Measurements from ENCODE around the gene EGFL7. TPM values are rescaled to one million over a fixed set of nuclear protein-coding genes. Genes with fewer than 3 reads are reported as not detected.

The EGFL7 gene
- total and polyA plus RNA-seq, 2 of the 13 experiments (the other 11 are each of a cell fraction or from before 2014, with no cell fraction given), result 0.20 to 5.1 TPM

- intact Hi-C loops (cut with micrococcal nuclease; ENCODE audit: unreplicated experiment), result loop anchor here (5.0 kb wide), 1 partner anchor 381 kb away; the partner anchor contains the start of gene QSOX2
Measured at GRCh38 chr9:136628268-136628667, 34.4 kb upstream of the EGFL7 start.

More at GRCh38 chr9:136628268-136628667, 34.4 kb upstream of the EGFL7 start:
- no TSS peak for BruUV-seq (replicated peaks)
- Histone ChIP-seq H4K20me1 (ENCODE audit: insufficient read depth, low read length) (peaks cover 34% of the 10 kb centered on the region; the same call in 1 of the 2 replicates), H3K36me3 (replicated peaks in 1 of 2; ENCODE audit: control insufficient read depth in 1 of 2, insufficient read depth in 2 of 2, low read length in 2 of 2) (no peaks in the 10 kb centered on the region), H3K27ac (ENCODE audit: extremely low read length, insufficient read depth, low read length) (no peak overlapping the region), H3K4me1 (ENCODE audit: insufficient read depth, low read length) (peaks cover 43% of the 10 kb centered on the region), H3K9ac (ENCODE audit: insufficient read depth, low read depth, low read length) (no peak overlapping the region), H3K79me2 (ENCODE audit: insufficient read depth, low read length) (no peaks in the 10 kb centered on the region), H2AFZ (ENCODE audit: low read length) (no peak overlapping the region), H3K4me2 (ENCODE audit: low read depth, low read length) (no peak overlapping the region), H3K27me3 (ENCODE audit: control insufficient read depth in 1 of 2, insufficient read depth in 2 of 2, low read length in 2 of 2) (peaks cover 27 to 66% of the 10 kb centered on the region in 2 experiments; a peak in 4 of 5 replicates), H3K9me3 (ENCODE audit: low read length) (no peaks in the 10 kb centered on the region), H3K4me3 (replicated peaks in 1 of 3; ENCODE audit: insufficient read depth in 1 of 3, low read depth in 2 of 3, low read length in 3 of 3) (no peak overlapping the region)
- 76% methylated on average over 21 of the region's 26 CpGs for WGBS (ENCODE audit: low lambda C conversion rate)
- ATAC-seq, result no peak
- no peak for DNase-seq (ENCODE audit: low spot score)
- in situ Hi-C loops (cut with HindIII; ENCODE audit: extremely low pct_ligation_motif_present, low pct_unique_long_range_greater_than_20kb), result loop anchor here (5.0 to 25.0 kb wide), 2 partner anchors 136 to 291 kb away; partner anchors contain the start of gene GPSM1
- no peak for FAIRE-seq
- POLR2A ChIA-PET, result no interaction called here
- CTCF ChIA-PET (ENCODE audit: low intra/inter-chr PET ratio, low total read pairs), result no interaction called here
- TF ChIP-seq YEATS2 (CRISPR knock-in tag; IDR thresholded peaks at IDR 0.05; ENCODE audit: borderline replicate concordance) (no peak), ELK4 (CRISPR knock-in tag; IDR thresholded peaks at IDR 0.05; ENCODE audit: borderline replicate concordance) (no peak), NONO (IDR thresholded peaks at IDR 0.05) (no peak), NONO (CRISPR knock-in tag; conservative IDR thresholded peaks at IDR 0.05) (no peak), ZSCAN9 (CRISPR knock-in tag; IDR thresholded peaks at IDR 0.05; ENCODE audit: borderline replicate concordance) (no peak), NFRKB (IDR thresholded peaks at IDR 0.05) (no peak), POGZ (CRISPR knock-in tag; IDR thresholded peaks at IDR 0.05) (no peak), ZNF768 (CRISPR knock-in tag; IDR thresholded peaks at IDR 0.05) (no peak), USF2 (IDR thresholded peaks at IDR 0.05; ENCODE audit: low read depth, low read length) (no peak), USF2 (CRISPR knock-in tag; IDR thresholded peaks at IDR 0.05; ENCODE audit: borderline replicate concordance) (no peak), PATZ1 (CRISPR knock-in tag; IDR thresholded peaks at IDR 0.05) (no peak)
- TF ChIP-seq, protein P1, sequence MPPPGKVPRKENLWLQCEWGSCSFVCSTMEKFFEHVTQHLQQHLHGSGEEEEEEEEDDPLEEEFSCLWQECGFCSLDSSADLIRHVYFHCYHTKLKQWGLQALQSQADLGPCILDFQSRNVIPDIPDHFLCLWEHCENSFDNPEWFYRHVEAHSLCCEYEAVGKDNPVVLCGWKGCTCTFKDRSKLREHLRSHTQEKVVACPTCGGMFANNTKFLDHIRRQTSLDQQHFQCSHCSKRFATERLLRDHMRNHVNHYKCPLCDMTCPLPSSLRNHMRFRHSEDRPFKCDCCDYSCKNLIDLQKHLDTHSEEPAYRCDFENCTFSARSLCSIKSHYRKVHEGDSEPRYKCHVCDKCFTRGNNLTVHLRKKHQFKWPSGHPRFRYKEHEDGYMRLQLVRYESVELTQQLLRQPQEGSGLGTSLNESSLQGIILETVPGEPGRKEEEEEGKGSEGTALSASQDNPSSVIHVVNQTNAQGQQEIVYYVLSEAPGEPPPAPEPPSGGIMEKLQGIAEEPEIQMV (CRISPR knock-in tag; IDR thresholded peaks at IDR 0.05; ENCODE audit: low read depth), result no peak
- TF ChIP-seq, protein P2, sequence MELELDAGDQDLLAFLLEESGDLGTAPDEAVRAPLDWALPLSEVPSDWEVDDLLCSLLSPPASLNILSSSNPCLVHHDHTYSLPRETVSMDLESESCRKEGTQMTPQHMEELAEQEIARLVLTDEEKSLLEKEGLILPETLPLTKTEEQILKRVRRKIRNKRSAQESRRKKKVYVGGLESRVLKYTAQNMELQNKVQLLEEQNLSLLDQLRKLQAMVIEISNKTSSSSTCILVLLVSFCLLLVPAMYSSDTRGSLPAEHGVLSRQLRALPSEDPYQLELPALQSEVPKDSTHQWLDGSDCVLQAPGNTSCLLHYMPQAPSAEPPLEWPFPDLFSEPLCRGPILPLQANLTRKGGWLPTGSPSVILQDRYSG (CRISPR knock-in tag; IDR thresholded peaks at IDR 0.05), result no peak

Data from HepG2 (cell line).